Measurements from ENCODE around the gene ASH1L. TPM values are rescaled to one million over a fixed set of nuclear protein-coding genes. Genes with fewer than 3 reads are reported as not detected.

The ASH1L gene
- total and polyA plus RNA-seq, 2 donors from 2014 or later: 4.2 to 68.5 TPM

- H3K9me3 ChIP-seq (ENCODE audit: control insufficient read depth in 2 of 3, insufficient read depth in 1 of 3, low read length in 3 of 3): no peaks in the 10 kb centered on the region
- FAIRE-seq: no peak
- no peak overlapping the region for H3K4me3 ChIP-seq (ENCODE audit: low read length in 3 of 3)
- no peak for DNase-seq
- peaks cover 4 to 27% (median 8%) of the 10 kb centered on the region in 3 donors for H3K36me3 ChIP-seq (ENCODE audit: control insufficient read depth in 2 of 3, insufficient read depth in 3 of 3, low read length in 3 of 3)
- no peak overlapping the region for H3K27ac ChIP-seq (ENCODE audit: low read depth in 2 of 2, low read length in 2 of 2)
- intact Hi-C loops (cut with DNase I): no loop called here
- TF ChIP-seq CTCF (IDR thresholded peaks at IDR 0.05; ENCODE audit: borderline replicate concordance, extremely low read depth, insufficient read depth): no peak
- H3K4me1 ChIP-seq (ENCODE audit: control insufficient read depth in 2 of 3, insufficient read depth in 2 of 3, low read depth in 1 of 3, low read length in 3 of 3): no peaks in the 10 kb centered on the region
- H3K9ac ChIP-seq (ENCODE audit: low read length in 3 of 3): no peak overlapping the region
- no peaks in the 10 kb centered on the region for H3K27me3 ChIP-seq (ENCODE audit: control insufficient read depth, insufficient read depth, low read length)
These were observed 80.8 kb downstream of the ASH1L start for GRCh38 chr1:155481741-155482241.

GRCh38 chr1:155479205-155479604, 83.4 kb downstream of the ASH1L start:
- H3K9ac ChIP-seq (ENCODE audit: low read length in 3 of 3): no peak overlapping the region
- DNase-seq (no peak), FAIRE-seq (no peak)
- H3K4me3 ChIP-seq (ENCODE audit: low read length in 3 of 3): no peak overlapping the region
- intact Hi-C loops (cut with DNase I): no loop called here
- no peaks in the 10 kb centered on the region for H3K4me1 ChIP-seq (ENCODE audit: control insufficient read depth in 2 of 3, insufficient read depth in 2 of 3, low read depth in 1 of 3, low read length in 3 of 3)
- no peaks in the 10 kb centered on the region for H3K9me3 ChIP-seq (ENCODE audit: control insufficient read depth in 2 of 3, insufficient read depth in 1 of 3, low read length in 3 of 3)
- H3K27ac ChIP-seq (ENCODE audit: low read depth in 2 of 2, low read length in 2 of 2): no peak overlapping the region
- H3K36me3 ChIP-seq (ENCODE audit: control insufficient read depth in 2 of 3, insufficient read depth in 3 of 3, low read length in 3 of 3): peaks cover 4 to 27% (median 8%) of the 10 kb centered on the region in 3 donors
- no peaks in the 10 kb centered on the region for H3K27me3 ChIP-seq (ENCODE audit: control insufficient read depth, insufficient read depth, low read length)
- no peak for TF ChIP-seq CTCF (IDR thresholded peaks at IDR 0.05; ENCODE audit: borderline replicate concordance, extremely low read depth, insufficient read depth)

- no peaks in the 10 kb centered on the region for H3K27me3 ChIP-seq (ENCODE audit: control insufficient read depth, insufficient read depth, low read length)
- H3K36me3 ChIP-seq (ENCODE audit: control insufficient read depth in 2 of 3, insufficient read depth in 3 of 3, low read length in 3 of 3): peaks cover 4 to 27% (median 8%) of the 10 kb centered on the region in 3 donors
- H3K4me1 ChIP-seq (ENCODE audit: control insufficient read depth in 2 of 3, insufficient read depth in 2 of 3, low read depth in 1 of 3, low read length in 3 of 3): no peaks in the 10 kb centered on the region
- H3K9ac ChIP-seq (ENCODE audit: low read length in 3 of 3): no peak overlapping the region
- TF ChIP-seq CTCF (IDR thresholded peaks at IDR 0.05; ENCODE audit: borderline replicate concordance, extremely low read depth, insufficient read depth): no peak
- DNase-seq (no peak), FAIRE-seq (no peak)
- no peak overlapping the region for H3K4me3 ChIP-seq (ENCODE audit: low read length in 3 of 3)
- intact Hi-C loops (cut with DNase I): no loop called here
- H3K9me3 ChIP-seq (ENCODE audit: control insufficient read depth in 2 of 3, insufficient read depth in 1 of 3, low read length in 3 of 3): no peaks in the 10 kb centered on the region
- no peak overlapping the region for H3K27ac ChIP-seq (ENCODE audit: low read depth in 2 of 2, low read length in 2 of 2)
These were observed 84.2 kb downstream of the ASH1L start for GRCh38 chr1:155478270-155478852.
